DMS153 treated with DMSO at 0.1 percent for 48 hours (cell line): Measurements from ENCODE around the gene SH2D1A.
"Not testable (repeated sequence)": the region's sequence is repeated elsewhere in the genome, so short reads cannot be mapped to it uniquely, and the experiment has no call there.

ENCODE experiments used
- DNase-seq: peaks from one replicate; lab custom pipeline; 2025; ENCODE audit not compliant: unreplicated experiment; lab: John Stamatoyannopoulos, UW

Gene SH2D1A

DNA sequence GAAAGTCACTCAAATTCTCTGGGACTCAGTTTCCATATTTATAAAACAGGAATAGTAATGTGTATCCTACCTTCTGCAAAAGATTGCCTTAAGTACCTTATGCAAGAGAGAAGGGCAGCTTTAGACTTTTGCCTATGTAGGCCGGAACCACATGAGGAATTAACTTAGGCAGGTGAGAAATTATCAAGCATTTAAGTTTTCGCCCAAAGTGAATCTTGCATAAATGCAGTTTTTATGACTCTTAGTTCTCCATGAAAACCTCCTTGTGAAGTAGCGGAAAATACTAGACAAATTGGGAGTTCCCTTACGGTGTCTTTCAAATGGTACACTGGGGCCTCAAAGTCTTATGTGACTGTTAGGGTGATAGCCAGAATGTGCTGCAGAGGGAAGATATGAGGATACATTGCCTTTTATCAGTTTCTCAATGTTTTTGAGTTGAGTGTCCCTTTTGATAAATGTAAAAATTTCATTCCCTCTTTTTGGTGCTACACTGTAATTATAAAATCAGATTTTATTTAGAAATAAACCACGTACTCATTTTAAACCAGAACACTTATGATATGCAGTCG is 2.6 kb downstream of the SH2D1A start:
- no peak for DNase-seq

DNA sequence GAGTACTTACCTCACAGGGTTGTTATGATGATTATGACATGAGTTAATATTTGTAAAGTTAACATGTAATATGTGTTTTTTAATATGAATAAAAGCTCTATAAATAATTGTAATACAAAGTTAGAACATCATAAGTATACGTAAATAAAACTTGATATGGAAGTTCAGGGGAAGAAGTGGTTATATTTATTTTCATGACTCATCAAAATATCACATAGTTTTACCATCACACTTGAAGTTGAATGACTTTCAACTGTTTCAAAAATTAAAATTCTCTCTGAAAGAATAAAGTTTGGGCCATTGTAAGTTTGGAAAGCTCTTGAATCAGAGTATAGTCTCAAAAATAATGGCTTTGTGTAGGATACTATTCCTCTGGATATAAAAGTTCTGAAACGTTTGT is 8.3 kb downstream of the SH2D1A start:
- no peak for DNase-seq

DNA sequence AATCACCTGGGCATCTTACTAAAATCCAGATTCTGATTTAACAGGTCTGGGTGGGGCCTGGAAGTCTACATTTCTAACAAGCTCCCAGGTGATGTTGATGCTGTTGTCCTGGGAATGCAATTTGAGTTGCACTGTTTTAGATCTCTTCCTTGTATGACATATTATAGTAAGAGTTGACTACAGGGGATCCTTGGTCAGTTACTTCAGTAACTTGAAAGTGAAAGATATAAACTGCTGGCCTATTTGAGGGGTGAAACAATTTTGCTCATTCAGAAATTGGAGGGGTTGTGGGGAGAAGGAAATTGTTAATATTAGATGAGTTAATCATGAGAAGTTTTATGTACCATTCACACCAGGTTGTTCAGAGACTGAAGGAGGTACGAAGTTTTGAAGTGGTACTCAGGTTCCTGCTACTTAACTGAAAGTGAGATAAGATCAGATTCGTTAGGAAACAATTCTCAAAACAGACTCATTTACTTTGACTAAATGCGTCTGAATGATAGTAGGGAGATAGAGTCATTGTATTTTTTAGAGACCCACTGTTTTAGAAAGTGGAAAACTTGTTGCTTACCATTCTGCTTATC is 12.5 kb downstream of the SH2D1A start:
- DNase-seq = no peak

DNA sequence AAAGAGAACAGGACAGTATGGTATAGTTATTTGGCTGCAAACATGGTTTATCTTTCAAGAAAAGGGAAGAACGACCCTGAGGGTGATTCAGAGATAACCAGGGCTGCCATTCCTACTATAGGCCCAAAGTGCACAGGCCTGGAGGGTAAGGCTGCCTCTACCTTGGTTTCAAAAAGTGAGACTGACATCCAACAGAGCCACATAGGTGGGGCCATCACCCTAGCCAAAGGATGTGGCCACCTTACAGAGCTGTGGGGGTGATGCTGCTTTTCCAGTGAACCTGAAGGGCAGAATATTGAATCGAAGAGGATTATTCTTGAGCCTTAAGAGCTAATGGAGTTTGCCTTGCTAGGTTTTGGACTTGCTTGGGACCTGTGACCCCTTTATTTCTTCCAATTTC is 15.7 kb downstream of the SH2D1A start:
- DNase-seq = no peak

DNA sequence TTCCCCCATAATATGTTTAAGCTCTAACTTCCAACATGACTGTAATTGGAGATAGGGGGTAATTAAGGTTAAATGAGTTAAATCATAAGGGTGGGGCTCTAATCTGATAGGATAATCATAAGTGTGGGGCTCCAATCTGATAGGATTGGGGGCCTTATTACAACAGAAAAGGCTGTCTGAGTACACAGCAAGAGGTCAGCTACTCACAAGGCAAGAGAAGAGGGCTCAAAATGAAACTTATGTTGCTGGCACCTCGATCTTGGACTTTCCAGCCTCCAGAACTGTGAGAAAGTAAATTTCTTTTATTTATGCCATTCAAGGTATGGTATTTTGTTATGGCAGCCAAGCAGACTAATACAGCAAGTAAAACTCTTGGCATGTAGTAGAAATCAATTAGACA is 16.4 kb downstream of the SH2D1A start:
- DNase-seq = no peak

DNA sequence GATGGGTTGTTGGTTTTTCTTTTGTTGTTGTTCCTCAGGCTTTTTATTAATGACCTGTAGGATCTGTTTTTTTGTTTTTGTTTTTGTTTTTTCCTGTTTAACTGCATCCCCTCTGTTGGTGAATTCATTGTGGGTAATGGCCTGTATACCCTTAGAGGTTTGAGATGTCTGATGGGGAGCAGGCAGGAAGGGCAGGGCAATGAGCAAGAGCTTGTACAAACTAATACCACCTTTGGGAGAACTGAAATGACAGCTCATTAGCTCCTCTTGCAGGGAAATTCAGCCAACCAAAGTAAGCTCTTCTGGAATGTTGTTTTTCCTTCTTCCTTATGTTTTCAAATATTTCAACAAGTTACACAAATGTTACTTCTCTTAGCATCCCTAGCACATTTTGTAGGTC is 23.4 kb downstream of the SH2D1A start:
- no peak for DNase-seq

DNA sequence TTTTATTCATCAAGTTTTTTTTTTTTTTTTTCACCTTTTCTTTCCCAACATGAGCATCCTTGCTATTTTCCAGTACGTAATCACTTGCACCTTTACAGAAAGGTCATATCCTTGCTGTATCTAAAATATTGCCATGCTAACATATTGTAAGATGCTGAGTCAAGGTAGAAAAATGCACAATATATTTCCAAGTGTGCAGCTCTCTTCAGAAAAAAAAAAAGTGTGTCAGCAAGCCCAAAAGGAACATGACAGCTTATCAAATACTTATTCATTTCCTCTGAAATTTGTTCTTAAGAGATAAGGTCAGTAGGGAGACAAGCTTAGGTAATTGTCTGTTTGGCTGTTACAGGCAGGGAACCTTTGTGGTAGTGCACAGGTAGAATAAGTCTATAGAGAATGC is 27.0 kb downstream of the SH2D1A start:
- no peak for DNase-seq

DNA sequence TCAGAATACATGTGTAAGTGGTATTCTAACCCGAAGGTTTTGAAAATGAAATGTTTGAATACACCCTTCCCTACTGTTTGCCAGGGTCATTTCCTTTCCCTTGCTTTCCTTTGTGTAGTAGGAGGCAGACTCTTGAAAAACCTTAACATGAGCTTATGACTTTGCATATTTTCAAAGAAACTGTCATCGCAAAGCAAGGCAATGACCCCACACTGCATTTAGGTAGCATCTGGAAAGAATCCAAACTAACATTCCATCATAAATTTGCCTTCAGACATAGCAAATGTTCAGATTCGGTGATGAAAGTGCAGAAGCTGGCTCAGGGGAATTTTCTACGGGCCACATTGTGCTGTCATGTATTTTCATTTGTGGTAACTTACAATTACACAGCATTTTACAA is 32.3 kb downstream of the SH2D1A start:
- no peak for DNase-seq

DNA sequence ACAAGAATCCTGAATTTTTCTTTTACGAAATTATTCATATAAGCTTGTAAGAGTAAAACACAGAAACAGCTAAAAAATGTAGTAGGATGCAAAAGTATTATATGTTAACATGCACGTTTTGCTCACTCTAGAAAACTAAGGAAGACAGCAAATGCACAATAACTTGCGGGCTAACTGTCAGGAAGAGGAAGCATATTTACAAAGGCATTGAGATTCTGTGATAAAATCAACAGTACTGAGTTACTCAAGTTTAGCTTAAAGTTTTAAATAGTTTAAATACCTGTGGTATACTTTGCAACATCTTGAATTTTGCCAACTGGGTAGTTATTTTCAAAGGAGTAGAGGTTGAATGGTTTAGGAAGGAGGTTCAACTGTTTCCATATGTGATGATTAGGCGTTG is 37.0 kb downstream of the SH2D1A start:
- DNase-seq = no peak

DNA sequence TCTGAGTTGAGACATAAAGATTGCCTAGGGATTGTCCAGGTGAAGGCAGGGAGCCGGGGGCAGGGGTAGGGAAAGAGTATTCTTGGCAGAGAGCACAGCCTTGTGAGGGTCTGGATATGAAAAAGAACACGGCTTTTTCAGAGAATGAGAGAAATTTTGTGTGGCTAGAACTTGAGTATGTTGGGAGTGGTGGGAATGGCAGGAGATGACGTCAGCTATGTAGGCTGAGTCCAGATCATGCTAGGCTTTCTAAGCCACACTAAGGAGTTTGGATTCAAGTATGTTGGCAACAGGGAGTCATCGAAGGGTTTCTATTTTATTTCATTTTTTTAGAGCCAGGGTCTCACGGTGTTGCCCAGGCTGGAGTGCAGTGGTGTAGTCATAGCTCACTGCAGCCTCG is 40.0 kb downstream of the SH2D1A start:
- no peak for DNase-seq

DNA sequence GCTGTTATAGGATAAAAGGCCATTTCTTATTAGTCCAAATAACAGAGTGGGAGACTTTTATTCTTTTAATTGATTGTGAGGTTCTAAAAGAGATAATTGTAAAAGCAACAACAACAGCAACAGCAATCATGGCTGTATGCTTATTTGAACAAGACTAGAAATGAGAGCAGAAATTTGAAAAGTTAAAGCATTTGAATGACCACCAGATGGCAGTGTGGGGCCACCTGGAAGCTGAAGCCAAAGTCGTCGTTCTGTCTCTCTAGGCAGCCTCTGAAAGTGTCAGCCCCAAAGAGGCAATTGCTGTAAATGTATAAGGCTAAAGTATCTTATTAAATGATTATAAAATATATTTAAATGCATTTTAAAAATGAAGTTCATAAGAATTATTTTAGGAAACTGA is 42.2 kb downstream of the SH2D1A start:
- peak; percentile 79 for DNase-seq

DNA sequence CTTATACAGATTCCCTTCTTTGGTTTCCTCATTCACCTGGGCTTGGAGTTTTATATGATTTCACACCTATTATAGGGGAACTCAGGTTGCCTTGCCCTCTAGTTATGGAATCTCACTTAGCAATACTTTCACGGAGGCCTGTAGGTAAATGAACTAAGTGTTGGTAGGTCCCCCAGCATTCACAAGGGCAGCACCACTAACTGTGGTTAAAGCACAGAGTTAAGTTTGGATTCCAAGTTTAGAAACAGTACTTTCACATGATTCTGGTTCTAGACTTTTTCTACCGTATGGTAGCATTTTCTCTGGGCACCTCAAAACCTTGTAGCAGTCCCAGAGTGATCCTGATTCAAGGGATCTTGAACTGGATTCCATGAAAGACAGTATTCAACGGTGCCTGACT is 46.4 kb downstream of the SH2D1A start:
- no peak for DNase-seq

DNA sequence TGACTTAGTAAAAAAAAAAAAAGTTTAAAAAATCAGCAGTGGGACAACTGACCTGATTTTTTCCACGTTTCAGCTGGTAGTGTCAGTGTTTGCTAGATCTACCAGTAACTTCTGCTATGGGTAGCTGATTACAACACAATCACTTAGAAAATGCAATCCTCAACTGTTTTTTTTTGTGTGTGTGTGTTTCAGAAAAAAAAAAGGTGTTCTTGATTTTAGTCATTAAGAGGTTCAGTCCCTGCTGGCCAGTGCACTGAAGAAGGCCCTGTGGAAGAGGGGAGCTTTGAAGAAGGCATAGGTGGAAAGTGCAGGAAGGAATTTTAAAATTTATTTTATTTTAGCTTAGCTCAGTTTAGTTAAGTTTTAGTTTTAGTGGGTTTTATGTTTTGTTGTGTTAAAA is 46.9 kb downstream of the SH2D1A start:
- no peak for DNase-seq

DNA sequence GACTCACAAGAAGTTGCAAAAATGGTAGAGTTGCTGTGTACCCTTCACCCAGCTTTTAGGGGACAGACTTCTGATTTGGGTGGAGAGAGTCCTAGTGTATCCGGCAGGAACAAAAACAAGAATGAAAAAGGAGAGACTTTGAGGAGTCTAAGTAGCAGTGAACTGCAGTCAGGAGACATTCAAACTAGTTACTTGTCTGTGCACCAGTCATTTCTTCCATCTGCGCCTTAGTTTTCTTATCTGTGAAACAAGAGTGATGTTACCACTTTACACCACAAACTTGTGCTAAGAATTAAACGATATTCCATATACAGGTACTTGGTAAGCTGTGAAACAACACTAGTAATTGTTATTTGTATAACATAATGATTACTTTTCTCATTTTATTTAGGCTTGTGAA is 47.3 kb downstream of the SH2D1A start:
- DNase-seq = no peak

DNA sequence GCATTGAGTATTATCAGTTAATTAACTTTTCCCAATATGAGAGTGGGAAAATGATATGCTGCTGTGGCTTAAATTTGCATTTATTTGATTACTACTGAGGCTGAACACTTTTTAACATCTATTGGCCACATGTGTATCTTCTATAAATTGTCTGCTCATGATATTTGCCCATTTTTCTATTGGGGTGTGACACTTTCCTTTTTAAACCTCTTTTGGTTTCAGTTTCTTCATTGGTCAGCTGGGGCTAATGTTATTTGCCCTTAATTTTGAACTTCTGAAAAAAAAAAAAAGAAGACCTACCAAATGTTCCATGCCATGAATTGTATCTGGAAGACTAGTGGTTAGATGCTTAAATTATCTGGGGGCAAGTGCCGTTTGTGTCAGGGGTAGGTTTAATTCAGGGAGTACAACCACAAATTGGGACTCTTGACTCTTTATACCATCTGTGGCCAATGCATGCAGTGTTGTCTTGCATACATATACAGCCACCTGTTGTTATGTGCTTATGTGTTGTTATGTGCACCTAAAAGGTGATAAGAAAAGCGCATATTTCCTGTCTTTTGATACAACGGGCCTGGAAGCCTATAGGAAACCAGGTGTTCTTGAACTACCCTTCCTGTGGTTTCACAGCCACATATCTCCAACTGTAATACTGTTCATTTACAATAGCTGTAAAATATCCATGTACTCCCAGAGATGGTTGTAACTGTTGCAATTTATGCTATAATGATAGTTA is 49.0 kb downstream of the SH2D1A start:
- DNase-seq = no peak

DNA sequence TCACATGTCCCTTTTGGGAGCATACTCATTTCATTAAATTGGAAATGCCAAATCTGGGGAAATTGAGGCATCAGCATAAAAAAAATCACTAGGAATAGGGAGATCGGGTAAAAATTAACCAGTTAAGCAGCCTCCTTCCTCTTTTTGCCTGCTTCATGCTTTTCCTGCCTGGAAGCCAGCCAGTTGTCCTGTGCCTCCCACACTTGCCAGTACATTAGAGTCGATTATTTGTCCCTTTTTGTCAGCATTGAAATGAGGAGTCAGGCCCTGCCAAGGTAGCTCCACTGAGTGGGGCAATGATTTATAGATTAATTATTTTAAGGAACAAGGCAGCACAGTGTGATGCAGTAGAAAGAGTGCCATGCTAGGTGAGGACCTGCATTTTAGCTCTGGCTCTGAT is 55.3 kb downstream of the SH2D1A start:
- no peak for DNase-seq

DNA sequence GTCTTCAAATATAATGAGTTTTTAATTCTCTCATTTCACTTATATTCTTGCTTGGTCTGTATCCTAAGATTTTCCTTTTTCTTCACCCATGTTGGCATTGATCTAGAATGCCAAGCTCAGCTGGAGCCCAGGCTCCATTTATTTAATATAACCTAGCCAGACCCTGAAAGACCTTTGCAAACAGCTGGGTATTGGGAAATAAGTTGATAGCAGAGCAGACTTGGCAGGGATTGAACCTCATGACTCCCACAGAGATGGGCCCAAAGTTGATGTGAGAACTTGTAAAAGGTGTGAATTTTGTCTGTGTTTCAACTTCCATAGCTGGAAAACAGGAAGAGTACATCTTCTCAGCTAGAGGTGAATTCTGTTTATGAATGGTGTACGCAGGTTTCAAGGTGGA is 59.5 kb downstream of the SH2D1A start:
- DNase-seq = no peak

DNA sequence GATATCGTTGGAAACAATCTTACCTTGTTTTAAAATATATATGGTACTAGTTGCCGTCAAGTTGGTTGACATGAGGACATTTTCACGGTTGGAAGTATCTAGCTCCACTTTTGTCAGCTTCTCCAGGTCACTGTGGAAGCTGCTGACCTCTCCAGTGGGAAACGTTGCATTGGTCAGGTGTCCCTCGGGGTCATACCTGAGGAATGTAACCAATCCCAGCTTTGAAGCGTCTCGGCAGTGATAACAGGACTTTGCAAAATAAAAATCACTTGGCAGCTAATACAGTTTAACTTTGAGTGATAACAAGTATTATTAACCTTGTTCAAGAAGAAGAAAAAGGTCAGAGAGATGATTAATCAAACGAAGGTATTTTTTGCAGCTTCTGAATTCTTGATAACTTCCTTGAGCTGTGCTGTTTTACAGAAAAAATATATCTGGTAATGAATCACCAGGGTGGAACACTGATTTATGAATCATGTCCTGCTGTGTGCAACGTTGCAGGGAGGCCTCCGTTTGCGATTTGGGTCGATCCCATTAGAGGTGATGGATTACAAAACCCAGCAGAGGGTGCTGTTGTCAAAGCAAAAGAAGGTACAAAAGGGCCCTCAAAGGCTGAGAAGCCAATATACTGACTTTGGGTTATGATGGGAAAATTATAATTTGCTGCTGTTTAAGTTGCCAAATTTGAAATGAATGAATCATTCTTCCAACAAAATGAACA is 60.1 kb downstream of the SH2D1A start:
- DNase-seq = peak; percentile 73

DNA sequence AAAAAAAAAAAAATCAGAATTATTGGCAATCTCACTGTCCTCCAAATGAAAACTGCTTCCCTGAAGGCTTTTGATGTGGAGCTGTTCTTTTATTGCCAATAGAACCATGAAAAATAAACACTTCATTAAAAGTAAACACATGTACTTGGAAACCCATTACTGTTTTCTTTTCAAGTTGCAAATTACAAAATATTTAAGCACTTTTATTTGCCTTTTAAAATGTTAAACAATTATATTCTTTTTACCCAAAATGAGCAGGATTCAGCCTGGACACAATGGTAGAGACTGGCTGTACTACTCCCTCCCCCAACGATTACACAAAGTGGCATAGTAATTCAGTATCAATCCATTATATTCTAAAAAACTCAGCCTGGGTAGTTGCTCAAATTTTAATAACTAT is 60.9 kb downstream of the SH2D1A start:
- peak; percentile 19 for DNase-seq

DNA sequence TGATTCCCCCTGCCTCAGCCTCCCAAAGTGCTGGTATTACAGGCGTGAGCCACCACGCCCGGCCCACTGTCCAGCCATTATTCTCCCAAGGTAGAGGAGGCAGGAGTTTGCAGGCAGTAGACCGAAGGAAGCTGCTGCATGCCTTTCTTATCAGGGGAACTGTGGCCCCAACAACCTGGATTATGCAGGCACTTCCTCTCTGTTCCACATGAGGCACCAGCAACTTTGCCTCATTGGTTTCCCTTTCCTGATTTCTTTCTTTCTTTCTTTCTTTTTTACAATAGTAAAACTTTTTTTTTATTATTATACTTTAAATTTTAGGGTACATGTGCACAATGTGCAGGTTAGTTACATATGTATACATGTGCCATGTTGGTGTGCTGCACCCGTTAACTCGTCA is 62.0 kb downstream of the SH2D1A start:
- DNase-seq = not testable (repeated sequence)

DNA sequence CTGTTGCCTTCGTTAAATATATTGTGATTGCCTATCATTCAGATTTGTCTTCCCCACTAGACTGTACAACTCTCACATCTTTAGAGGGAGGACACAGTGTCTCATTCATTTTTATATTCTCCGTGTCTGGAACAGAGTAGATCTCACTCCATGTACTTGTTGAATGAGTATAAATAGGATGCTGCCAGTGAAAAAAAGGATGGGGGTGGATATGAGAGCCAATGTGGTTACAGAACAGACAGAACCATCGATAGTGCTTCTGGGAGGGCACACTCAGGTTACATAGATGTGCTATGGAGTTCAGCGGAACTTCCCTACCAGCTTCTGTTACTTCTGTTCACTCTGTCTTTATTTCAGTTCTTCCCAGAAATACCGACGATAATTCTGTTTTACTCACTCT is 66.9 kb downstream of the SH2D1A start:
- no peak for DNase-seq

DNA sequence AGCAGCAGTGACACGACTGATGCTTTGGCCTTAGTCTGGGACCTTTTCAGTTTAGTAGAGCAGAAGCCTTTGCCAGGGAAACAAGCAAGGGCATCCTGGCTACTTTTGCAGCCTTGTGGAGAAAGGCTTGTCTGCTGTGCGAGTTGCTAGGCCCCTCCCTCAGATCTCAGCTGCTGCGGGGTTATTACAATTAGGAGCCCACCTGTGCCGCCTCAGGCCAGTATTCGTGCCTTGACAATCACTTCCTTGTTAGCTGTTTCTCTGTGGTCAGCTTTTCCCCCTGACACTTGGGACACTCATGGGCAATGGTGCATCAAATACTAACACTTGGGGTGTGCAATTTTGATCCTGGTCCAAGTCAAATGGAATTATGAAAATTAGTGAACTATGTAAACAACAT is 67.9 kb downstream of the SH2D1A start:
- no peak for DNase-seq
